ENCODE results near the gene ERVH48-1.
"Not testable (repeated sequence)": the region's sequence is repeated elsewhere in the genome, so short reads cannot be mapped to it uniquely, and the experiment has no call there.

Gene ERVH48-1

GRCh38 chr21:42878678-42878992 lies 46.8 kb downstream of the ERVH48-1 start:
- Histone ChIP-seq H3K27ac (peak overlapping the region; percentile 63 to 88), H3K4me3 (peak overlapping the region; percentile 98)
- no peak for DNase-seq (ENCODE audit: low spot score)
- no peak for TF ChIP-seq CTCF (IDR thresholded peaks at IDR 0.05)

- H3K27ac ChIP-seq; H3K4me3 ChIP-seq; DNase-seq (ENCODE audit: low spot score): not testable (repeated sequence)
Observed at GRCh38 chr21:42875811-42876210, 49.6 kb downstream of the ERVH48-1 start.

GRCh38 chr21:42873096-42873495 lies 52.3 kb downstream of the ERVH48-1 start:
- TF ChIP-seq CTCF (IDR thresholded peaks at IDR 0.05), result no peak
- no peak for DNase-seq (ENCODE audit: low spot score)
- Histone ChIP-seq H3K4me3 (no peak overlapping the region), H3K27ac (no peak overlapping the region)

GRCh38 chr21:42868196-42868595 lies 57.2 kb downstream of the ERVH48-1 start:
- DNase-seq (ENCODE audit: low spot score), result no peak
- no peak overlapping the region for H3K27ac ChIP-seq
- no peak for TF ChIP-seq CTCF (IDR thresholded peaks at IDR 0.05)
- H3K4me3 ChIP-seq, result no peak overlapping the region

All from coronary artery (tissue), 2 donors.